ENCODE data around the gene GID4. TPM values are rescaled to one million over a fixed set of nuclear protein-coding genes. Genes with fewer than 3 reads are reported as not detected.

The GID4 gene
- 7.3 and 7.4 TPM in 2 replicates for total RNA-seq (2022)
- percentile 46 among the genes with signal in this experiment for Bru-seq, nascent RNA
- percentile 51 among the genes with signal in this experiment for BruChase-seq, experiment 1, labeled RNA remaining after a 6-hour chase
- BruChase-seq, experiment 2, labeled RNA remaining after a 2-hour chase = percentile 55 among the genes with signal in this experiment
- long read RNA-seq, full-length matches to known transcripts = 4 of 7 reads
- long read RNA-seq, partial matches to known transcripts = 1 of 7 reads
- long read RNA-seq, other reads (novel, unspliced or antisense) = 2 of 7 reads

- H3K27me3 Mint-ChIP-seq (ENCODE audit: unreplicated experiment) = no peaks in the 10 kb centered on the region
- BruUV-seq (replicated peaks) = no TSS peak
Observed at GRCh38 chr17:18038861-18039534, at the start of gene GID4, which contains the start of gene ATPAF2. Gene GID4, plus strand, starts transcription at chr17:18039408. Its CDS starts 57 bp downstream, at chr17:18039465. Gene ATPAF2, minus strand, starts transcription at chr17:18039168. Its CDS starts 155 bp downstream, at chr17:18039013.

GRCh38 chr17:17989618-17990017 lies 49.6 kb upstream of the GID4 start:
- CTCF ChIA-PET = interaction anchor here (0.5 kb wide), 1 partner anchor 44 kb away, joined by 5 read pairs; no protein-coding TSS in a partner anchor
- Mint-ChIP-seq H3K9me3 (ENCODE audit: low read depth, unreplicated experiment) (no peaks in the 10 kb centered on the region), H3K27ac (ENCODE audit: unreplicated experiment) (no peak overlapping the region), H3K36me3 (ENCODE audit: insufficient read depth, unreplicated experiment) (peaks cover 5% of the 10 kb centered on the region), H3K4me1 (ENCODE audit: low read depth, unreplicated experiment) (peaks cover 10% of the 10 kb centered on the region), H3K27me3 (ENCODE audit: unreplicated experiment) (no peaks in the 10 kb centered on the region), H3K4me3 (ENCODE audit: low read depth, unreplicated experiment) (no peak overlapping the region)
- intact Hi-C loops (cut with micrococcal nuclease; ENCODE audit: unreplicated experiment) = no loop called here
- BruUV-seq (replicated peaks) = no TSS peak
- TF ChIP-seq CTCF (IDR thresholded peaks at IDR 0.05; ENCODE audit: unreplicated experiment) = no peak
- no peak for DNase-seq

More at GRCh38 chr17:18038861-18039534, at the start of gene GID4, which contains the start of gene ATPAF2:
- H3K9me3 Mint-ChIP-seq (ENCODE audit: low read depth, unreplicated experiment) = no peaks in the 10 kb centered on the region
- DNase-seq = peak; percentile 97
- peak within 1 kb of the TSS; percentile 88 for H3K27ac Mint-ChIP-seq (ENCODE audit: unreplicated experiment)
- peaks cover 31% of the 10 kb centered on the region for H3K4me1 Mint-ChIP-seq (ENCODE audit: low read depth, unreplicated experiment)
- no peak for TF ChIP-seq CTCF (IDR thresholded peaks at IDR 0.05; ENCODE audit: unreplicated experiment)
- intact Hi-C loops (cut with micrococcal nuclease; ENCODE audit: unreplicated experiment) = loop anchor here (10.0 kb wide), 1 partner anchor 114 kb away; no protein-coding TSS in a partner anchor
- H3K4me3 Mint-ChIP-seq (ENCODE audit: low read depth, unreplicated experiment) = peak within 1 kb of the TSS; percentile 95
- CTCF ChIA-PET = no interaction called here
- peaks cover 31% of the 10 kb centered on the region for H3K36me3 Mint-ChIP-seq (ENCODE audit: insufficient read depth, unreplicated experiment)

- peak; percentile 14 for DNase-seq
- peak overlapping the region; percentile 82 for H3K27ac Mint-ChIP-seq (ENCODE audit: unreplicated experiment)
- no peaks in the 10 kb centered on the region for H3K27me3 Mint-ChIP-seq (ENCODE audit: unreplicated experiment)
- no peaks in the 10 kb centered on the region for H3K9me3 Mint-ChIP-seq (ENCODE audit: low read depth, unreplicated experiment)
- BruUV-seq (replicated peaks) = no TSS peak
- H3K36me3 Mint-ChIP-seq (ENCODE audit: insufficient read depth, unreplicated experiment) = peaks cover 5% of the 10 kb centered on the region
- CTCF ChIA-PET = no interaction called here
- no peak overlapping the region for H3K4me3 Mint-ChIP-seq (ENCODE audit: low read depth, unreplicated experiment)
- TF ChIP-seq CTCF (IDR thresholded peaks at IDR 0.05; ENCODE audit: unreplicated experiment) = no peak
- H3K4me1 Mint-ChIP-seq (ENCODE audit: low read depth, unreplicated experiment) = peaks cover 10% of the 10 kb centered on the region
- intact Hi-C loops (cut with micrococcal nuclease; ENCODE audit: unreplicated experiment) = no loop called here
Observed at GRCh38 chr17:17990282-17990681, 48.9 kb upstream of the GID4 start.

- no peak for TF ChIP-seq CTCF (IDR thresholded peaks at IDR 0.05; ENCODE audit: unreplicated experiment)
- CTCF ChIA-PET = no interaction called here
- intact Hi-C loops (cut with micrococcal nuclease; ENCODE audit: unreplicated experiment) = no loop called here
Observed at GRCh38 chr17:17993366-17993765, 45.8 kb upstream of the GID4 start.

More at GRCh38 chr17:17993366-17993765, 45.8 kb upstream of the GID4 start:
- Mint-ChIP-seq H3K36me3 (ENCODE audit: insufficient read depth, unreplicated experiment) (peaks cover 5% of the 10 kb centered on the region), H3K9me3 (ENCODE audit: low read depth, unreplicated experiment) (no peaks in the 10 kb centered on the region), H3K4me1 (ENCODE audit: low read depth, unreplicated experiment) (peaks cover 10% of the 10 kb centered on the region), H3K4me3 (ENCODE audit: low read depth, unreplicated experiment) (no peak overlapping the region), H3K27ac (ENCODE audit: unreplicated experiment) (no peak overlapping the region), H3K27me3 (ENCODE audit: unreplicated experiment) (no peaks in the 10 kb centered on the region)
- BruUV-seq (replicated peaks) = no TSS peak
- no peak for DNase-seq
